Sigmoid colon (tissue), 7 donors: ENCODE measurements around the gene YIPF6. TPM values are rescaled to one million over a fixed set of nuclear protein-coding genes. Genes with fewer than 3 reads are reported as not detected.

Experiments used
- DNase-seq: peaks from one replicate; pipeline ENCODE4 v3.0.0-alpha.2; 2019
- H3K27ac ChIP-seq, 4 donors: fragments of 200-600 bp; sonication (generic); one replicate each; pipeline ENCODE4 v1.5.1; 2016 to 2019; ENCODE audit warnings: mild to moderate bottlenecking in 1 of 4
- H3K27me3 ChIP-seq, 3 donors: fragments of 200-600 bp; sonication (generic); one replicate each; pipeline ENCODE4 v1.5.1; 2019; ENCODE audit warnings: mild to moderate bottlenecking in 1 of 3
- H3K36me3 ChIP-seq, 4 donors: fragments of 200-600 bp; sonication (generic); one replicate each; pipeline ENCODE4 v1.5.1; 2016 to 2019
- H3K4me1 ChIP-seq, 4 donors: fragments of 200-600 bp; sonication (generic); one replicate each; pipeline ENCODE4 v1.5.1; 2017 to 2019
- H3K4me3 ChIP-seq, 4 donors: fragments of 200-600 bp; sonication (generic); one replicate each; pipeline ENCODE4 v1.5.1; 2017 to 2019; ENCODE audit warnings: mild to moderate bottlenecking in 2 of 4, moderate library complexity in 1 of 4
- H3K9me3 ChIP-seq, 4 donors: fragments of 200-600 bp in 3 of 4; sonication (generic) in 3 of 4; one replicate each; pipeline versions ENCODE4 v1.5.1 to v1.6.1; 2013 to 2019
- CTCF ChIP-seq, 4 experiments: fragments of 450-650 bp in 3 of 4; fragments of 200-600 bp in 1 of 4; IDR thresholded peaks; one replicate each; pipeline ENCODE4 v1.5.1; 2016 to 2019; ENCODE audit warnings: antibody characterized with exemption in 4 of 4, mild to moderate bottlenecking in 3 of 4, moderate library complexity in 2 of 4
- EP300 ChIP-seq, 4 donors: sonication (generic); formaldehyde crosslinking; IDR thresholded peaks; one replicate each; pipeline ENCODE4 v1.6.1; 2017; ENCODE audit warnings: antibody characterized with exemption in 4 of 4
- POLR2A ChIP-seq, 2 donors: fragments of 450-650 bp; IDR thresholded peaks; one replicate each; pipeline ENCODE4 v1.6.1; 2016; ENCODE audit warnings: antibody characterized with exemption in 2 of 2, mild to moderate bottlenecking in 2 of 2, moderate library complexity in 2 of 2
- POLR2AphosphoS5 ChIP-seq, 4 donors: sonication (generic); formaldehyde crosslinking; IDR thresholded peaks; one replicate each; pipeline ENCODE4 v1.6.1; 2017; ENCODE audit warnings: antibody characterized with exemption in 4 of 4
- WGBS, 2 donors: extraction: QIAGEN DNeasy Blood & Tissue Kit; methylation state at CpG; one replicate each; pipeline ENCODE4 v1.1.7; 2013; 5-methylcytosine and 5-hydroxymethylcytosine counted together
- intact Hi-C: fragments of 100-400 bp; cut with DNase I; formaldehyde crosslinking; loops from one replicate; pipeline ENCODE4 v1.15.1; 2023
- polyA plus RNA-seq, 3 donors: library from polyadenylated mRNA; stranded (reverse); fragments of 200-250 nt; gene quantifications; one replicate each; pipeline ENCODE4 v1.2.3, GENCODE V29; 2013
- total RNA-seq, 4 donors: library from RNA; depleted of rRNA; stranded (reverse); fragments of >200 nt; gene quantifications; one replicate each; pipeline ENCODE4 v1.1.0, GENCODE V29; 2016
- donor health status: healthy with polysubstance abuse.
- donor health status: Bipolar disorder and iron deficiency.
- donor health status: healthy.

The YIPF6 gene
- total and polyA plus RNA-seq, 7 donors: 7.2 to 36.1 (median 21.9) TPM

DNA sequence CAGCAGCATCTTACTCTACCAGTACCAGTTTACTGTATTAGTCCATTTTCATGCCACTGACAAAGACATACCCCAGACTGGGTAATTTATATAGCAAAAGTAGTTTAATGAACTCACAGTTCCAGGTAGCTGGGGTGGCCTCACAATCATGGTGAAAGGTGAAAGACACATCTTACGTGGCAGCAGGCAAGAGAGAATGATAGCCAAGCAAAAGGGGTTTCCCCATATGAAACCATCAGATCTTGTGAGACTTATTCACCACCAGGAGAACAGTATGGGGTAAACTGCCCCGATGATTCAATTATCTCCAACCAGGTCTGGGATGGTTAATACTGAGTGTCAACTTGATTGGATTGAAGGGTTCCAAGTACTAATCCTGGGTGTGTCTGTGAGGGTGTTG is 69.3 kb downstream of the YIPF6 start:
- Histone ChIP-seq H3K27ac (no peak overlapping the region), H3K9me3 (no peaks in the 10 kb centered on the region), H3K36me3 (no peaks in the 10 kb centered on the region), H3K4me1 (no peaks in the 10 kb centered on the region), H3K27me3 (no peaks in the 10 kb centered on the region), H3K4me3 (no peak overlapping the region)
- TF ChIP-seq CTCF (IDR thresholded peaks at IDR 0.05) (no peak), EP300 (IDR thresholded peaks at IDR 0.05) (no peak), POLR2A (IDR thresholded peaks at IDR 0.05) (no peak), POLR2AphosphoS5 (IDR thresholded peaks at IDR 0.05) (no peak)
- intact Hi-C loops: no loop called here
- DNase-seq: no peak
- WGBS, 2 donors: 87 to 93% methylated on average over 2 of the region's 2 CpGs

- Histone ChIP-seq H3K9me3 (no peaks in the 10 kb centered on the region), H3K36me3 (no peaks in the 10 kb centered on the region), H3K4me1 (no peaks in the 10 kb centered on the region), H3K4me3 (no peak overlapping the region), H3K27me3 (no peaks in the 10 kb centered on the region), H3K27ac (no peak overlapping the region)
- no peak for DNase-seq
- TF ChIP-seq CTCF (IDR thresholded peaks at IDR 0.05) (no peak), POLR2AphosphoS5 (IDR thresholded peaks at IDR 0.05) (no peak), EP300 (IDR thresholded peaks at IDR 0.05) (no peak), POLR2A (IDR thresholded peaks at IDR 0.05) (no peak)
- 88 to 91% methylated on average over 4 of the region's 4 CpGs for WGBS, 2 donors
- intact Hi-C loops: no loop called here
Measured at GRCh38 chrX:68570598-68570997, 71.7 kb downstream of the YIPF6 start.

DNA sequence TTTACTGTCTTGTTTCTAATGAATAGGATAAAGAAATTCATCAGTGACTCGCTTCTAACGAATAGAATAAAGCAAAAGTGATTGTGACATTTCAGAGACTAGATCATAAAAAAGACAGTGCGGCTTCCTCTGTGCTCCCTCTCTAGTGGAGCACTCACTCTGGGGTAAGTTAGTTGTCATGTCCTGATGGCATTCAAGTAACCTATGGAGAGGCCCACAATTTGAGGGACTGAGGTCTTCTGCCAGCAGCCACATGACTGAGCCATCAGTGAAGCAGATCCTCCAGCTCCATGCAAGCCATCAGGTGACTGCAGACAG is 72.4 kb downstream of the YIPF6 start:
- intact Hi-C loops: no loop called here
- Histone ChIP-seq H3K27me3 (no peaks in the 10 kb centered on the region), H3K9me3 (no peaks in the 10 kb centered on the region), H3K4me3 (no peak overlapping the region), H3K27ac (no peak overlapping the region), H3K4me1 (no peaks in the 10 kb centered on the region), H3K36me3 (no peaks in the 10 kb centered on the region)
- no peak for DNase-seq
- TF ChIP-seq POLR2A (IDR thresholded peaks at IDR 0.05) (no peak), POLR2AphosphoS5 (IDR thresholded peaks at IDR 0.05) (no peak), CTCF (IDR thresholded peaks at IDR 0.05) (no peak), EP300 (IDR thresholded peaks at IDR 0.05) (no peak)
- WGBS, 2 donors: 88 to 92% methylated on average over 3 of the region's 3 CpGs

- WGBS, 2 donors: 70 to 85% methylated on average over 2 of the region's 2 CpGs
- no peak overlapping the region for H3K4me3 ChIP-seq
- intact Hi-C loops: no loop called here
Measured at GRCh38 chrX:68571610-68572311, 72.9 kb downstream of the YIPF6 start.

DNA sequence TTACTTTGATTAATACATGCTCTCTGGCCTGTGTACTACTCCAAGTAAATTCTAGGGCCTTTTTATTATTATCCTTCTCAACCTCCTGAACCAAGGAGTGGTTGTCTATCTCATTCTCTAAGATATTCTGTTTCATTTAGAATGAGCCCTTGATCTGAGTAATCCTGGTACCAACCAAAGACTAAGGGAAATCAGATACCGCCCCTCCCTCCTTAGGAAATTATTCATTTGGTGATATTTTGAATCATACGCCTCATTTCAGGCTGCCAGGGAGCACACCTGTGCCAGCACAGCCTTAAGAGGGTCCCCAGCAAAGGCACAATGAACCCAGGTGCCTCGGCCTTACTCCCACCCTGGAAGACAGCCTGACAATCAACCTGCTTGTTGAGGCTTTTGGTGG is 75.4 kb downstream of the YIPF6 start:
- H3K27me3 ChIP-seq: no peaks in the 10 kb centered on the region
- H3K27ac ChIP-seq: no peak overlapping the region
- H3K9me3 ChIP-seq: no peaks in the 10 kb centered on the region
- intact Hi-C loops: no loop called here
- DNase-seq: no peak
- H3K4me3 ChIP-seq: no peak overlapping the region
- H3K36me3 ChIP-seq: no peaks in the 10 kb centered on the region
- 90 to 91% methylated on average over 3 of the region's 3 CpGs for whole genome bisulfite sequencing, 2 donors
- H3K4me1 ChIP-seq: no peaks in the 10 kb centered on the region
- no peak for TF ChIP-seq CTCF (IDR thresholded peaks at IDR 0.05)
- TF ChIP-seq EP300 (IDR thresholded peaks at IDR 0.05): no peak
- no peak for TF ChIP-seq POLR2AphosphoS5 (IDR thresholded peaks at IDR 0.05)
- TF ChIP-seq POLR2A (IDR thresholded peaks at IDR 0.05): no peak

More at GRCh38 chrX:68571610-68572311, 72.9 kb downstream of the YIPF6 start:
- Histone ChIP-seq H3K27me3 (no peaks in the 10 kb centered on the region), H3K36me3 (no peaks in the 10 kb centered on the region), H3K4me1 (no peaks in the 10 kb centered on the region), H3K9me3 (no peaks in the 10 kb centered on the region), H3K27ac (no peak overlapping the region)
- DNase-seq: no peak
- no peak for TF ChIP-seq POLR2A (IDR thresholded peaks at IDR 0.05)
